GM18505 (cell line): Measurements from ENCODE around the gene AKAP12.

Experiments
- ATAC-seq: cut with Tn5 transposase; IDR thresholded peaks from one replicate; pipeline ENCODE4 v1.9.1; 2021; ENCODE audit not compliant: unreplicated experiment
- POLR2A ChIP-seq: IDR thresholded peaks from 4 replicates; pipeline ENCODE4 v1.6.1; 2011; ENCODE audit warnings: borderline replicate concordance; ENCODE audit not compliant: insufficient read depth, insufficient read length; ENCODE audit errors: extremely low read depth

Gene AKAP12

DNA sequence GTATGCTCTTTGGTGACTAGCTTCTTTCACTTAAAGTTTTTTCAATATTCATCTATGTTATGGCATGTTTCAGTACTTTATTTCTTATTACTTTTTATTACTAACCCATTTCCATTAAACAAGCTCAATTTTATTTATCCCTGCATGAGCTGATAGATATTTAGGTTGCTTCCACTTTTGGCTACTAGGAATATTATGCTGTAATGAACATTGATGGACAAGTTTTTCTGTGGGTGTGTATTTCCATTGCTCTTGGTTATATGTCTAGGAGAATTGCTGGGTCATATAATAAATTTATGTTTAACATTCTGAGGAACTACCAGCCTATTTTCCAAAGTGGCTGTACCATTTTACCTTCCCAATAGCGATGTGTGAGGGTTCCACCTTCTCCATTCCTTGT is 81.7 kb downstream of the AKAP12 start:
- no peak for TF ChIP-seq POLR2A
- no peak for ATAC-seq

DNA sequence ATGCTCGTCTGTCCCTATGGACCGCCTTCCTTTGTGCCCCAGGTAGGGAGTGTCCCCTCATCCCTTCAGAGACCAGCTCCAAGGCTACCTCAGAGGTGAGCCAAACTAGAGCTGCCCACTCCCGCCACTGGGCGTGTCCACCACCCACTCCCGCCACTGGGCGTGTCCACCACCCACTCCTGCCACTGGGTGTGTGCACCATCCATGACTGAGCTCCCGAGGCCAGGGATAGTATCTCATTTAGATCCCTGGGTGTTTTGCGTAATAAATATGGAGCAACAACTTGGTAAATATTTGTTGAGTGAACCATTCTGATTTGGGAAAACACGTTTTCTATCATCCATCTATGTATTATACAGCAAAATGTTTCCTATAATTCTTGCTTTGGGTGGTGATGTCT is 82.8 kb downstream of the AKAP12 start:
- TF ChIP-seq POLR2A = no peak
- ATAC-seq = no peak

DNA sequence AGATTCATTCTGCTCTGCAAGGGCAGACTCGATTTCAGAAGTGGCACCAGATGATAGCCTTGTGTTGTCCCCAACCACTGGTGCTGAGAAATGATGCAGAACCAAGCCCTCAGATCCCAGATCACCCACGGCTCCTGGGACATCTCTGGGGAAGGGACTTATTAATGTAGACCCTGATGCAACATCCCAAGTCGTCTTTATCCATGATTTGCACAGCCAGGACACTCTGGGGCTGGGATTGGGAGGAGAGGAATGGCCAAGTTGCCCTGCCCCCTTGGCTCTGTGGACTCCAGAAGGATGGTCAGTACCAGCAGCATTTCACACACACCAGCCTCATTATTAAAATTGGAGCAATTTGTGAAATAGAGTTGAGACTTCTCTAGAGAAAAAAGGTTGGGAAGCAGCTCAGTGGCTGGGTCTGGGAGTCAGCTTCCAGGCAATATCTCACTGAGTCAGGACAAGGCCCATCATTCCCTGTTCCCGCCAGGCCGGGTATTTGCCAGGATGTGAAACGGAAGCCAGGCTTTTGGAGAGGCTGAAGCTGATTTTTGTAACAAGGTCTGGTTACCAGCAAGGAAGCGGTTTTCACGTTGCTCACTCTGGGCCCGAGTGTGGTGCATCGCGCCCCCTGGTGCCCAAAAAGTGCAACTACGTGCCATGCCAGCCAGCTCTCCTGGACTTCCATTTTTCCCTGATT is 84.2 kb downstream of the AKAP12 start:
- no peak for TF ChIP-seq POLR2A
- peak; percentile 65 for ATAC-seq

GRCh38 chr6:151324488-151324825 is 84.7 kb downstream of the AKAP12 start:
- no peak for TF ChIP-seq POLR2A
- ATAC-seq = peak; percentile 14

- TF ChIP-seq POLR2A = no peak
- ATAC-seq = no peak
Observed at GRCh38 chr6:151325075-151326050, 85.6 kb downstream of the AKAP12 start.

DNA sequence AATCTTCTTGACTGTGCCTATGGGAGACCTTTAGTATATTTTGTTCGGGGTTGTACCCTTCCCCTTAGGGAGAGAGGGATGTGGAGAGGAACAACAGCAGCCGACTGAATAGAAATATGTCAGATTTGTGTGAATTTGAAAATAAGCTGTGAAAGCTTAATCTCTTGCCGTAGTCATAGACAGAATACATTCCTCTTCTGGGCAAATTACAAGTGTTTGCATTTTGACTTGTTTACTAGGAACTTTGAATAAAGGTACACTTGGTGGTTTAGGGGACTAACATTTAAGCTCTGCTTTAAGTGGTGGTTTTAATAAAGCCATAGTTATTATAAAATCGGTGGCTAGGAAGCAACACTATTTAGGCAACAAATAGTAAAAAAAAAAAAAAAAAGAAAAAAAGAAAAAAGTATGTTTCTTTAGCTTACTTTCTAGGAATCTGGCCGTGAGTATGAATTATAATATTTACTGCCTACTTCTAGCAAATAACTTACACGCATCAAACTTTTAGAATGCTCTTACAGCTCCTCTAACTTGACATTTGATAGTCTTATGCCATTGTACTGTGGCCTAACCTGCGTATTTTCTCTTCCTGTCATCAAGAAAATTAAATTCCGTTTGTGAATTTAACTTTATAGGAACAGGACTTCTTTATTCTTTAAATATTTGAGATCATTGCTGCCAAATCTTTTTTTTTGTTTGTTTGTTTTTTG is 86.5 kb downstream of the AKAP12 start:
- ATAC-seq = no peak
- TF ChIP-seq POLR2A = no peak

DNA sequence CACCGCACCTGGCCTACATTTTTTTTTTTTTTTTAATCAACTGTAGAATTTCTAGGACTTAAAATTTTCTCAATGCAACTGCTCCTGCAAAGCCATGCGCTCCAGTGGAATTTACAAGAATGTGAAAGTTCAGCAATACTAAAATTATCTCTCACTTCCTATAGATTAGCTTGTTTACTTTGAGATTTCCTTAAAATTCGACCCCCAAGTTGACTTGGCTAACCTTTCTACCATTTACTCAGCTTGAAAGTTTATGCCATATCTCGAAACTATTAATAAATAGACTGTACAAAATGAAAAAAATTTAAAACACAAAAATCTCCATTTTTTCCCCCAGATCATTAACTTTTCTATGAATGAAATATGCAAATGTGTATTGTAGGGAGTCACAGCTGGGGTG is 87.3 kb downstream of the AKAP12 start:
- no peak for ATAC-seq

GRCh38 chr6:151330130-151330696 is 90.4 kb downstream of the AKAP12 start:
- no peak for TF ChIP-seq POLR2A
- no peak for ATAC-seq

More for the DNA sequence above, 87.3 kb downstream of the AKAP12 start:
- no peak for TF ChIP-seq POLR2A

DNA sequence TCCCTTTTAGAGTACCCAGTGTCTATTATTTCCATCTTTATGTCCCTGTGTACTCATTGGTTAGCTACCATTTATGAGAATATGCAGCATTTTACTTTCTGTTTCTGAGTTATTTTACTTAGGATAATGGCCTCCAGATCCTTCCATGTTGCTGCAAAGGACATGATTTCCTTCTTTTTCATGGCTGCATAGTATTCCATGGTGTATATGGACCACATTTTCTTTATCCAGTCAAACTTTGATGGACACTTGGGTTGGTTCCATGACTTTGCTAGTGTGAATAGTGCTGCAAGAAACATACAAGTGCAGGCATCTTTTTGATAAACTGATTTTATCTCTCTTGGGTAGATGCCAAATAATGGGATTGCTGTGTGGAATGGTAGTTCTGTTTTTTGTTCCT is 96.2 kb downstream of the AKAP12 start:
- TF ChIP-seq POLR2A = no peak
- no peak for ATAC-seq

DNA sequence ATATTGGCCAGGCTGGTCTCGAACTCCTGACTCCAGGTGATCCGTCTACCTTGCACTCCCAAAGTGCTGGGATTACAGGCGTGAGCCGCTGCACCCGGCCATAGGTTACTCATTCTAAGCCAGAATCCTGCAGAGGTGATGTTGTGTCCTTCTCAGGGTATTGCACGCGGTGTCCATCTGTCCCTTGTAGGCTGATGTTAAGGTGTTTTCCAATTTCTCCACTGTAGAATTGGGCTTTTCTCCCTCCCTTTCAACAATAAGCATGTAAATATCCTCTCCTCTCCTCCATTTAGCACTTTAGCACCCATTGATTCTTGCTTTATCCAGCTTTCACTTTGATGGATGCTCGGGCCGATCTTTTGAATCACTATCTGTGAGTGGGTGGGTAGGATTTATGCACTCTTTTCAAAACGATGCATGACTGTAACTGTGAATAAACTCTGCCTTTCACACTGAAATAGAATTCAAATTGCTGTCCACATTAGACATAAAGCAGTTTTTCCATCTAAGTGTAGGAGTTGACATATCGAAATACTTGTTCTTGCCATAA is 99.0 kb downstream of the AKAP12 start:
- no peak for ATAC-seq
- TF ChIP-seq POLR2A = no peak

GRCh38 chr6:151339369-151339768 is 99.6 kb downstream of the AKAP12 start:
- ATAC-seq = no peak
- no peak for TF ChIP-seq POLR2A

DNA sequence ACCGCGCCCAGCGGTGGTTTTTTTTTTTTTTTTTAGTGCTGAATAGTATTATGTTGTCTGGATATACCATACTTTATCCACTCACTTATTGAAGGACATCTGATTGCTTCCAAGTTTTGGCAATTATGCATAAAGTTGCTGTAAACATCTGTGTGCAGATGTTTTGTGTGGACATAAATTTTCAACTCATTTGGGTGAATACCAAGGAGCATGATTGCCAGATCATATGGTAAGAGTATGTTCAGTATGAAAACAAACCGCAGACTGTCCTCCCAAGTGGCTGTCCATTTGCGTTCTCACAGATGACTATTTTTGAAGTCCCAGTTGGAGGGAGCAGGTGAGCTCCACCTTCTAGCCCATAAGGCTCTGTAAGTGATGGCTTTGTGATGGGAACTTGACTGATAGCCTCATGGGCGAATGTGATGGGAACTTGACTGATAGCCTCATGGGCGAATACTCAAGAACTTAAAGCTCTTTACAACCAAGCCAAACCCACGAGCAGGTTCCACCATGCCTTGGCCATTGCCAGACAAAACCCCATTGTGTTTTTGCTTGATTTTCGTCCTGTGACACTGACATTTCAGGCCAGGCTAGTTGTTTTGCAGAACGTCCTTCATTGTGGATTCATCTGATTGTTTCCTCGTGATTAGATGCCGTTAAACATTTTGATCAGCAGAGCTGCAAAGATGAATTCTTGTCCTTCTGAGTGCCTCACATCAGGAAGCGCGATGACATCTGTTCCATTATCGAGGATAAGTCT is 100.6 kb downstream of the AKAP12 start:
- no peak for ATAC-seq
- no peak for TF ChIP-seq POLR2A
